ENCODE measurements around the gene FMR1.

Gene FMR1

GRCh38 chrX:147908106-147908505 is 3.6 kb upstream of the FMR1 start:
- no peaks in the 10 kb centered on the region for H3K9me3 ChIP-seq (ENCODE audit: insufficient read depth, low read length)
- TF ChIP-seq EZH2phosphoT487 (conservative IDR thresholded peaks at IDR 0.05; ENCODE audit: low read length) (no peak), CTCF (IDR thresholded peaks at IDR 0.05; ENCODE audit: insufficient read depth, low read length, poor library complexity, severe bottlenecking) (no peak)
- no peak overlapping the region for H3K4me2 ChIP-seq (ENCODE audit: low read depth, low read length, poor library complexity, severe bottlenecking)
- peaks cover 4% of the 10 kb centered on the region; the same call in 1 of the 2 replicates for H4K20me1 ChIP-seq (ENCODE audit: low read depth, low read length)
- no peaks in the 10 kb centered on the region for H3K27me3 ChIP-seq (ENCODE audit: low read length)
- no peak overlapping the region for H2AFZ ChIP-seq (ENCODE audit: low read depth, low read length, severe bottlenecking)
- no peak overlapping the region for H3K27ac ChIP-seq (ENCODE audit: low read depth, low read length)
- H3K4me3 ChIP-seq (ENCODE audit: insufficient read depth, low read length, poor library complexity, severe bottlenecking), result no peak overlapping the region
- H3K36me3 ChIP-seq (ENCODE audit: low read length), result no peaks in the 10 kb centered on the region
- no peak overlapping the region for H3K9ac ChIP-seq (ENCODE audit: low read length)
- H3K9me2 ChIP-seq (replicated peaks; ENCODE audit: insufficient read depth, low read length), result no peaks in the 10 kb centered on the region
- H3K79me2 ChIP-seq (ENCODE audit: insufficient read depth, low read length), result peaks cover 10% of the 10 kb centered on the region
- H3F3A ChIP-seq (ENCODE audit: insufficient read depth), result no peaks in the 10 kb centered on the region

- Histone ChIP-seq H2AFZ (ENCODE audit: low read depth, low read length, severe bottlenecking) (no peak overlapping the region), H3K9me2 (replicated peaks; ENCODE audit: insufficient read depth, low read length) (no peaks in the 10 kb centered on the region), H3K4me2 (ENCODE audit: low read depth, low read length, poor library complexity, severe bottlenecking) (peak overlapping the region; percentile 70), H4K20me1 (ENCODE audit: low read depth, low read length) (peaks cover 24% of the 10 kb centered on the region), H3F3A (ENCODE audit: insufficient read depth) (no peaks in the 10 kb centered on the region), H3K79me2 (ENCODE audit: insufficient read depth, low read length) (peaks cover 32% of the 10 kb centered on the region), H3K9ac (ENCODE audit: low read length) (peak overlapping the region; percentile 58; the same call in 1 of the 2 replicates), H3K27me3 (ENCODE audit: low read length) (no peaks in the 10 kb centered on the region), H3K4me3 (ENCODE audit: insufficient read depth, low read length, poor library complexity, severe bottlenecking) (no peak overlapping the region), H3K36me3 (ENCODE audit: low read length) (no peaks in the 10 kb centered on the region), H3K9me3 (ENCODE audit: insufficient read depth, low read length) (no peaks in the 10 kb centered on the region), H3K27ac (ENCODE audit: low read depth, low read length) (no peak overlapping the region)
- no peak for TF ChIP-seq CTCF (IDR thresholded peaks at IDR 0.05; ENCODE audit: insufficient read depth, low read length, poor library complexity, severe bottlenecking)
- TF ChIP-seq EZH2phosphoT487 (conservative IDR thresholded peaks at IDR 0.05; ENCODE audit: low read length), result no peak
Measured at GRCh38 chrX:147910607-147911006, 1.1 kb upstream of the FMR1 start.

GRCh38 chrX:147912093-147912801 is 528 bp downstream of the FMR1 start:
- H3K9me2 ChIP-seq (replicated peaks; ENCODE audit: insufficient read depth, low read length), result no peaks in the 10 kb centered on the region
- H3K9me3 ChIP-seq (ENCODE audit: insufficient read depth, low read length), result no peaks in the 10 kb centered on the region
- peak overlapping the region; percentile 92 for H3K9ac ChIP-seq (ENCODE audit: low read length)
- peaks cover 26% of the 10 kb centered on the region for H4K20me1 ChIP-seq (ENCODE audit: low read depth, low read length)
- peak overlapping the region; percentile 74 for H3K4me3 ChIP-seq (ENCODE audit: insufficient read depth, low read length, poor library complexity, severe bottlenecking)
- H3K36me3 ChIP-seq (ENCODE audit: low read length), result no peaks in the 10 kb centered on the region
- H3F3A ChIP-seq (ENCODE audit: insufficient read depth), result no peaks in the 10 kb centered on the region
- TF ChIP-seq EZH2phosphoT487 (conservative IDR thresholded peaks at IDR 0.05; ENCODE audit: low read length), result no peak
- no peak for TF ChIP-seq CTCF (IDR thresholded peaks at IDR 0.05; ENCODE audit: insufficient read depth, low read length, poor library complexity, severe bottlenecking)
- no peaks in the 10 kb centered on the region for H3K27me3 ChIP-seq (ENCODE audit: low read length)
- H3K4me2 ChIP-seq (ENCODE audit: low read depth, low read length, poor library complexity, severe bottlenecking), result peak overlapping the region; percentile 92
- peak overlapping the region; percentile 74 for H2AFZ ChIP-seq (ENCODE audit: low read depth, low read length, severe bottlenecking)
- H3K79me2 ChIP-seq (ENCODE audit: insufficient read depth, low read length), result peaks cover 41% of the 10 kb centered on the region
- H3K27ac ChIP-seq (ENCODE audit: low read depth, low read length), result peak overlapping the region; percentile 66

Measured in SU-DHL-6 (cell line).